ENCODE measurements around the gene LRIG1. TPM values are rescaled to one million over a fixed set of nuclear protein-coding genes. Genes with fewer than 3 reads are reported as not detected.

Gene LRIG1
- total RNA-seq, 1 donor from 2014 or later, result 169 TPM

DNA sequence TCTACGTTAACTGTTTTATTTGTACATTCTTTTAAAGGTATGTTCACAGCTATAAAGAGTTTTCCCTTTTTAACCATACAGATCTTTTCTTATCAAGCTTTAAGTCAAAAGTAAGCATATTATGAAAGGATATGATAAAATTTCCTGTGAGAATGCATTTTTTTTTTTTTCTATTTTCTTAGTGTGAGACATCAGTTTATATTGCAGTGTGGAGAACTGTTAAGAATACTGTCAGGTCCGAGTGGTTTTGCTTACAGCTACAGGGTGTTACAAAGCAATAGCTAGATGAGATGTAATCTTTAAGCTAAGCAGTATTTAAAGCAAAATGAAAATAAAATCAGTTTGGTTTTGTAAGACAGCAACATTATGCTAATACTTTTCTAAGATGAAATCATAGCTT, 146.8 kb downstream of the LRIG1 start:
- H3K4me3 ChIP-seq, result no peak overlapping the region
- H2AFZ ChIP-seq (replicated peaks), result no peak overlapping the region
- no peaks in the 10 kb centered on the region for H3K79me2 ChIP-seq (ENCODE audit: low read depth)
- H3K9ac ChIP-seq, result no peak overlapping the region
- no peaks in the 10 kb centered on the region for H3K36me3 Mint-ChIP-seq
- H3K4me2 ChIP-seq, result no peak overlapping the region
- TF ChIP-seq, protein P1, sequence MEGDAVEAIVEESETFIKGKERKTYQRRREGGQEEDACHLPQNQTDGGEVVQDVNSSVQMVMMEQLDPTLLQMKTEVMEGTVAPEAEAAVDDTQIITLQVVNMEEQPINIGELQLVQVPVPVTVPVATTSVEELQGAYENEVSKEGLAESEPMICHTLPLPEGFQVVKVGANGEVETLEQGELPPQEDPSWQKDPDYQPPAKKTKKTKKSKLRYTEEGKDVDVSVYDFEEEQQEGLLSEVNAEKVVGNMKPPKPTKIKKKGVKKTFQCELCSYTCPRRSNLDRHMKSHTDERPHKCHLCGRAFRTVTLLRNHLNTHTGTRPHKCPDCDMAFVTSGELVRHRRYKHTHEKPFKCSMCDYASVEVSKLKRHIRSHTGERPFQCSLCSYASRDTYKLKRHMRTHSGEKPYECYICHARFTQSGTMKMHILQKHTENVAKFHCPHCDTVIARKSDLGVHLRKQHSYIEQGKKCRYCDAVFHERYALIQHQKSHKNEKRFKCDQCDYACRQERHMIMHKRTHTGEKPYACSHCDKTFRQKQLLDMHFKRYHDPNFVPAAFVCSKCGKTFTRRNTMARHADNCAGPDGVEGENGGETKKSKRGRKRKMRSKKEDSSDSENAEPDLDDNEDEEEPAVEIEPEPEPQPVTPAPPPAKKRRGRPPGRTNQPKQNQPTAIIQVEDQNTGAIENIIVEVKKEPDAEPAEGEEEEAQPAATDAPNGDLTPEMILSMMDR (IDR thresholded peaks at IDR 0.05), result no peak
- no peak for TF ChIP-seq EZH2phosphoT487 (IDR thresholded peaks at IDR 0.05)
- no peak for TF ChIP-seq EZH2 (IDR thresholded peaks at IDR 0.05)
- no peak overlapping the region for H3K27ac Mint-ChIP-seq
- H3K4me1 Mint-ChIP-seq, result peaks cover 6% of the 10 kb centered on the region
- no peaks in the 10 kb centered on the region for H3F3A ChIP-seq (ENCODE audit: low read depth)
- H3K27me3 ChIP-seq, result no peaks in the 10 kb centered on the region
- no peaks in the 10 kb centered on the region for H3K27me3 Mint-ChIP-seq (ENCODE audit: insufficient read depth, low read depth)
- no peak for DNase-seq (ENCODE audit: low spot score)
- H3K36me3 ChIP-seq, result no peaks in the 10 kb centered on the region
- H3K9me3 ChIP-seq (ENCODE audit: low read depth), result no peaks in the 10 kb centered on the region
- H3K4me3 Mint-ChIP-seq, result no peak overlapping the region
- no peak overlapping the region for H3K27ac ChIP-seq
- H3K9me3 Mint-ChIP-seq, result no peaks in the 10 kb centered on the region
- no peaks in the 10 kb centered on the region for H4K20me1 ChIP-seq (ENCODE audit: low read depth)
- no peaks in the 10 kb centered on the region for H3K4me1 ChIP-seq

DNA sequence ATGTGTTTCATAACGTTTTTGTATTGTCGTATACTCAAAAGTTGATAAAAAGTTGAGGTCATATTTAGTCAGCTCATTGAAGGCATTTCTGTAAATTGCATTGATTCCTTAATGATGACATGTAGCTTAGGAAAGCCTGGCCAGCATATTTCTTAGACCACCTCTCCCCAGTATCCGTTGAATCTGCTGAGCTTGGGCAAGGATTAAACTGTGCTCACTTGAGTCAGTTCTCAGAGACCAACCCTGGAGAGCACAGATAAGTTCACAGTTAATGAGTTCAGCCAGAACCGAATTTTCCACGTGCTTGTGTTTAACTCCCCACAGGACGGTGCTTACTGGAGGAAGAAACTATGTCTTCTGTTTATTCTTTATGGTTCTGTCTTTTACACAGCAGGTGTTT, 147.3 kb downstream of the LRIG1 start:
- no peak overlapping the region for H3K4me3 ChIP-seq
- H3K27ac ChIP-seq, result no peak overlapping the region
- H3K9ac ChIP-seq, result no peak overlapping the region
- no peaks in the 10 kb centered on the region for H3K4me1 ChIP-seq
- DNase-seq (ENCODE audit: low spot score), result no peak
- H3K9me3 ChIP-seq (ENCODE audit: low read depth), result no peaks in the 10 kb centered on the region
- H3K27me3 ChIP-seq, result no peaks in the 10 kb centered on the region
- H3K36me3 Mint-ChIP-seq, result no peaks in the 10 kb centered on the region
- H3F3A ChIP-seq (ENCODE audit: low read depth), result no peaks in the 10 kb centered on the region
- no peaks in the 10 kb centered on the region for H3K27me3 Mint-ChIP-seq (ENCODE audit: insufficient read depth, low read depth)
- no peak overlapping the region for H3K4me2 ChIP-seq
- no peaks in the 10 kb centered on the region for H3K9me3 Mint-ChIP-seq
- H3K4me3 Mint-ChIP-seq, result no peak overlapping the region
- H4K20me1 ChIP-seq (ENCODE audit: low read depth), result no peaks in the 10 kb centered on the region
- H3K36me3 ChIP-seq, result no peaks in the 10 kb centered on the region
- H3K27ac Mint-ChIP-seq, result no peak overlapping the region
- no peak for TF ChIP-seq EZH2phosphoT487 (IDR thresholded peaks at IDR 0.05)
- TF ChIP-seq, protein P1 (IDR thresholded peaks at IDR 0.05), result no peak
- no peak for TF ChIP-seq EZH2 (IDR thresholded peaks at IDR 0.05)
- H3K79me2 ChIP-seq (ENCODE audit: low read depth), result no peaks in the 10 kb centered on the region
- no peak overlapping the region for H2AFZ ChIP-seq (replicated peaks)
- H3K4me1 Mint-ChIP-seq, result peaks cover 9% of the 10 kb centered on the region

DNA sequence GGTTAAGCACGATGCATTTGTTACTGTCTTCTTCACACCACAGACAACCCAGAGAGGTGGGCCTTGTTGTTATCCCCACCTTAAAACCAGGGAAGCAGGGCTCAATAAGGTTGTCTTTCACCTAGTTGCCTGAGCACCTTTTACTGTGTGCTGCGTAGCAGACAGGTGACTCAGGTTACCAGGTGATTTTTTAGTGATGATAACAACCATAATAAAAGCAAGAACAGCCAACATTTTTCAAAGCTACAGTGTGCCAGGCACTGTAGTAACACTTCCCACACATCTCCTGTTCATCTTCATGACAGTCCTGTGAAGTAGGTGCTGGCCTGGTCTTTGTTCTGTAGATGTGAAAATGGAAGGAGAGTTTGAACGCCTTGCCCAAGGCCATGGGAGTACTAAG, 147.8 kb downstream of the LRIG1 start:
- no peak for DNase-seq (ENCODE audit: low spot score)
- H4K20me1 ChIP-seq (ENCODE audit: low read depth), result no peaks in the 10 kb centered on the region
- no peaks in the 10 kb centered on the region for H3K27me3 ChIP-seq
- no peaks in the 10 kb centered on the region for H3K4me1 ChIP-seq
- H3K36me3 ChIP-seq, result no peaks in the 10 kb centered on the region
- no peaks in the 10 kb centered on the region for H3K27me3 Mint-ChIP-seq (ENCODE audit: insufficient read depth, low read depth)
- H3K27ac ChIP-seq, result no peak overlapping the region
- no peak overlapping the region for H3K4me3 Mint-ChIP-seq
- peaks cover 9% of the 10 kb centered on the region for H3K4me1 Mint-ChIP-seq
- H3K27ac Mint-ChIP-seq, result no peak overlapping the region
- H3K9me3 Mint-ChIP-seq, result no peaks in the 10 kb centered on the region
- H3K79me2 ChIP-seq (ENCODE audit: low read depth), result no peaks in the 10 kb centered on the region
- no peak overlapping the region for H3K4me3 ChIP-seq
- H3K4me2 ChIP-seq, result no peak overlapping the region
- TF ChIP-seq EZH2phosphoT487 (IDR thresholded peaks at IDR 0.05) (no peak), EZH2 (IDR thresholded peaks at IDR 0.05) (no peak)
- TF ChIP-seq, protein P1 (IDR thresholded peaks at IDR 0.05), result no peak
- H3F3A ChIP-seq (ENCODE audit: low read depth), result no peaks in the 10 kb centered on the region
- H2AFZ ChIP-seq (replicated peaks), result no peak overlapping the region
- no peaks in the 10 kb centered on the region for H3K9me3 ChIP-seq (ENCODE audit: low read depth)
- H3K9ac ChIP-seq, result no peak overlapping the region
- H3K36me3 Mint-ChIP-seq, result peaks cover under 1% of the 10 kb centered on the region

Measured in neural progenitor cell (in vitro differentiated cells).